IMR-90 (cell line): ENCODE measurements around the gene CACNA2D4. TPM values are rescaled to one million over a fixed set of nuclear protein-coding genes. Genes with fewer than 3 reads are reported as not detected.

Experiments
- ATAC-seq: fragments of 200-7000 bp; cut with Tn5 transposase; 2 replicates; pipeline ENCODE4 v1.9.1; 2020; ENCODE audit warnings: low read depth, mild to moderate bottlenecking, moderate library complexity
- BruUV-seq: library from RNA; stranded (reverse); fragments of 400-500 nt; replicated peaks from 2 replicates; lab custom pipeline; 2021; lab: Mats Ljungman, UMichigan
- CTCF ChIA-PET: fragments of 300-600 bp; formaldehyde crosslinking; extraction: SDS; loops from one replicate; lab custom pipeline; 2021; ENCODE audit warnings: antibody characterized with exemption; lab: Yijun Ruan, JAX
- POLR2A ChIA-PET: fragments of 300-600 bp; sonication (Branson Sonifier 250); formaldehyde crosslinking; loops from one replicate; lab custom pipeline; 2022; ENCODE audit warnings: antibody characterized with exemption; ENCODE audit not compliant: unreplicated experiment; lab: Charles Lee
- DNase-seq: peaks from one replicate; pipeline ENCODE4 v3.0.0; 2013
- H2AFZ ChIP-seq: replicated peaks from 2 replicates; pipeline ENCODE3; 2013; ENCODE audit warnings: low read length, mild to moderate bottlenecking; ENCODE audit not compliant: poor library complexity
- H2AK5ac ChIP-seq: 2 replicates; pipeline ENCODE4 v1.6.1; 2013; ENCODE audit warnings: low read depth, low read length, inconsistent platforms
- H2AK9ac ChIP-seq: replicated peaks from 2 replicates; pipeline ENCODE3; 2013; ENCODE audit warnings: mild to moderate bottlenecking, low read depth, low read length, moderate library complexity; ENCODE audit not compliant: poor library complexity
- H2BK120ac ChIP-seq: 2 replicates; pipeline ENCODE4 v1.6.1; 2013; ENCODE audit warnings: low read depth, low read length, inconsistent platforms
- H2BK15ac ChIP-seq: 3 replicates; pipeline ENCODE4 v1.6.1; 2013; ENCODE audit warnings: low read depth, low read length, inconsistent platforms
- H2BK20ac ChIP-seq: 2 replicates; pipeline ENCODE4 v1.6.1; 2013; ENCODE audit warnings: low read depth, mild to moderate bottlenecking, inconsistent platforms, low read length, moderate library complexity
- H2BK5ac ChIP-seq: 2 replicates; pipeline ENCODE4 v1.6.1; 2013; ENCODE audit warnings: mild to moderate bottlenecking, low read depth, low read length, inconsistent platforms; ENCODE audit not compliant: poor library complexity, severe bottlenecking
- H3K14ac ChIP-seq: replicated peaks from 2 replicates; pipeline ENCODE4 v1.6.1; 2013; ENCODE audit warnings: low read depth, low read length, inconsistent platforms
- H3K18ac ChIP-seq: 2 replicates; pipeline ENCODE4 v1.6.1; 2013; ENCODE audit warnings: low read depth, low read length, control low read depth
- H3K23ac ChIP-seq: 2 replicates; pipeline ENCODE4 v1.6.1; 2013; ENCODE audit warnings: low read depth, low read length, inconsistent platforms
- H3K27ac ChIP-seq: 2 replicates; pipeline ENCODE4 v1.5.1; 2013; ENCODE audit warnings: mild to moderate bottlenecking, control low read depth, low read length; ENCODE audit not compliant: insufficient read depth
- H3K27me3 ChIP-seq: 2 replicates; pipeline ENCODE4 v1.6.1; 2013; ENCODE audit warnings: low read length; ENCODE audit not compliant: control insufficient read depth, insufficient read depth
- H3K36me3 ChIP-seq: 2 replicates; pipeline ENCODE4 v1.6.1; 2013; ENCODE audit warnings: low read length, mixed read lengths; ENCODE audit not compliant: control insufficient read depth, insufficient read depth
- H3K4ac ChIP-seq: 2 replicates; pipeline ENCODE4 v1.6.1; 2013; ENCODE audit warnings: low read depth, low read length, inconsistent platforms
- H3K4me1 ChIP-seq: 2 replicates; pipeline ENCODE4 v1.6.1; 2013; ENCODE audit warnings: low read length, mixed read lengths; ENCODE audit not compliant: control insufficient read depth, insufficient read depth
- H3K4me2 ChIP-seq: 2 replicates; pipeline ENCODE4 v1.6.1; 2013; ENCODE audit warnings: low read depth, mild to moderate bottlenecking, control low read depth, low read length, moderate library complexity
- H3K4me3 ChIP-seq: 2 replicates; pipeline ENCODE4 v1.5.1; 2013; ENCODE audit warnings: low read depth, mild to moderate bottlenecking, control low read depth, low read length, moderate library complexity; ENCODE audit not compliant: insufficient read depth
- H3K56ac ChIP-seq: 2 replicates; pipeline ENCODE4 v1.6.1; 2013; ENCODE audit warnings: low read length, inconsistent platforms; ENCODE audit not compliant: insufficient read depth; ENCODE audit errors: extremely low read depth
- H3K79me1 ChIP-seq, 2 experiments: 2 replicates each; pipeline ENCODE4 v1.6.1; 2013; ENCODE audit warnings: low read length in 2 of 2, inconsistent platforms in 1 of 2, low read depth in 1 of 2
- H3K9ac ChIP-seq: 2 replicates; pipeline ENCODE4 v1.6.1; 2013; ENCODE audit warnings: low read depth, low read length, control low read depth
- H3K9me1 ChIP-seq: 2 replicates; pipeline ENCODE4 v1.6.1; 2013; ENCODE audit warnings: low read length, inconsistent platforms; ENCODE audit not compliant: insufficient read depth
- H3K9me3 ChIP-seq: 2 replicates; pipeline ENCODE4 v1.6.1; 2013; ENCODE audit warnings: low read length; ENCODE audit not compliant: control insufficient read depth, insufficient read depth
- H4K20me1 ChIP-seq: 2 replicates; pipeline ENCODE4 v1.6.1; 2013; ENCODE audit warnings: low read length, inconsistent platforms; ENCODE audit not compliant: insufficient read depth
- H4K5ac ChIP-seq: 2 replicates; pipeline ENCODE4 v1.6.1; 2013; ENCODE audit warnings: mild to moderate bottlenecking, low read depth, low read length, control low read depth
- H4K8ac ChIP-seq, 2 experiments: 2 replicates each; pipeline ENCODE4 v1.6.1; 2013; ENCODE audit warnings: low read depth in 2 of 2, low read length in 2 of 2, control low read depth in 1 of 2, inconsistent platforms in 1 of 2
- H4K91ac ChIP-seq: 2 replicates; pipeline ENCODE4 v1.6.1; 2013; ENCODE audit warnings: low read depth, low read length, inconsistent platforms; ENCODE audit not compliant: insufficient read depth
- BHLHE40 ChIP-seq: fragments of 150-350 bp; IDR thresholded peaks from 2 replicates; pipeline ENCODE4 v1.6.1; 2016; ENCODE audit warnings: mild to moderate bottlenecking, low read depth, low read length
- CEBPB ChIP-seq: IDR thresholded peaks from 2 replicates; pipeline ENCODE4 v1.6.1; 2012; ENCODE audit warnings: low read depth, low read length, improper control_type of control experiment
- MAFK ChIP-seq: IDR thresholded peaks from 2 replicates; pipeline ENCODE4 v1.6.1; 2012; ENCODE audit warnings: low read depth, low read length, improper control_type of control experiment
- MAZ ChIP-seq: IDR thresholded peaks from 2 replicates; pipeline ENCODE4 v1.6.1; 2012; ENCODE audit warnings: low read depth, mild to moderate bottlenecking, low read length, improper control_type of control experiment, moderate library complexity, borderline replicate concordance
- NFE2L2 ChIP-seq: fragments of 150-350 bp; IDR thresholded peaks from 2 replicates; pipeline ENCODE4 v1.6.1; 2016; ENCODE audit warnings: low read depth, mild to moderate bottlenecking, low read length
- POLR2A ChIP-seq: IDR thresholded peaks from 2 replicates; pipeline ENCODE4 v1.6.1; 2012; ENCODE audit warnings: mild to moderate bottlenecking, low read depth, low read length
- RFX5 ChIP-seq: IDR thresholded peaks from 2 replicates; pipeline ENCODE4 v1.8.0; 2012; ENCODE audit warnings: low read depth, mild to moderate bottlenecking, low read length, moderate library complexity
- SMC3 ChIP-seq: fragments of 150-350 bp; IDR thresholded peaks from 2 replicates; pipeline ENCODE4 v1.6.1; 2016; ENCODE audit warnings: low read depth, mild to moderate bottlenecking, antibody characterized with exemption, low read length, moderate library complexity
- USF2 ChIP-seq: fragments of 150-350 bp; IDR thresholded peaks from 2 replicates; pipeline ENCODE4 v1.6.1; 2017; ENCODE audit warnings: mild to moderate bottlenecking, antibody characterized with exemption, low read length, low read depth
- WGBS, 2 experiments: methylation state at CpG; one replicate each; pipeline versions ENCODE4 v1.1.5 to v1.1.7; 2013; ENCODE audit warnings: missing lambda C conversion rate in 2 of 2; ENCODE audit not compliant: insufficient read length in 1 of 2; ENCODE audit errors: extremely low coverage in 2 of 2; 5-methylcytosine and 5-hydroxymethylcytosine counted together
- dilution Hi-C: fragments of 300-500 bp; cut with HindIII; formaldehyde crosslinking; loops from one replicate; pipeline ENCODE4 v1.14.3; 2018; ENCODE audit warnings: low sequenced_read_pairs; ENCODE audit not compliant: unreplicated experiment
- in situ Hi-C: fragments of 300-500 bp; cut with MboI; formaldehyde crosslinking; loops from 3 replicates; pipeline ENCODE4 v1.14.3; 2019; ENCODE audit warnings: low sequenced_read_pairs, inconsistent platforms, mixed read lengths
- intact Hi-C: fragments of 100-400 bp; cut with micrococcal nuclease; formaldehyde crosslinking; loops from 2 replicates; pipeline ENCODE4 v1.10.0; 2022
- polyA plus RNA-seq, 3 experiments: library from polyadenylated mRNA; depleted of rRNA; stranded (reverse); fragments of >200 nt; gene quantifications; 2 replicates each; pipeline ENCODE4 v1.2.3, GENCODE V29; 2012; ENCODE audit warnings: low replicate concordance in 1 of 3
- total RNA-seq: library from RNA; depleted of rRNA; stranded (reverse); fragments of >200 nt; gene quantifications from 2 replicates; pipeline ENCODE4 v1.2.3, GENCODE V29; 2012

Gene CACNA2D4
- total and polyA plus RNA-seq, 2 of the 4 experiments (the other 2 are of a cell fraction), result 0.18 to 0.22 TPM

DNA sequence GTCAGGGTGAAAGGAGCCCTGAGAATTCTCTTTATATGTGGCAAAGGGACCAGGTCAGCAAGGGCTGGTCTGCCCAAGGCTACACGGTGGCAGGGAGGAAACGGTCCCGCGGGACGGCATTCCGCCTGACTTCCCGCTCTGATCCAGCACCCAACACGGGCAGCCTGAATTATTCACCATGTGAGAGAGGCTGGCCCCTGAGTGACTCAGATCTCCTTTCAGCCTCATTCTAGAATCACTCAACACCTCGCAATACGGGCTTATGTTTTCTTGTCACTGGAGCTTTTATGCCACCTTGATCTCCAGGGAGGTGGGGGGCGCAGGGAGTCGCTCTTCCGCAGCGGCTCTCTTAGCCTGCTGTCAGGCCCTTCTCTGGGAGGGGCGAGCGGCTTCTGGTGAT lies 89.6 kb downstream of the CACNA2D4 start:
- dilution Hi-C loops (no loop called here), in situ Hi-C loops (no loop called here), intact Hi-C loops (no loop called here)
- no peak for ATAC-seq
- Histone ChIP-seq H2AFZ (no peak overlapping the region), H4K5ac (no peak overlapping the region), H2AK5ac (no peak overlapping the region), H4K8ac (no peak overlapping the region), H4K20me1 (no peaks in the 10 kb centered on the region; the same call in 1 of the 2 replicates), H2AK9ac (no peak overlapping the region), H3K36me3 (no peaks in the 10 kb centered on the region), H2BK5ac (no peak overlapping the region), H3K9me3 (no peaks in the 10 kb centered on the region), H3K27ac (no peak overlapping the region), H3K23ac (no peak overlapping the region), H3K9me1 (no peaks in the 10 kb centered on the region), H3K14ac (no peak overlapping the region), H3K27me3 (peaks cover 65% of the 10 kb centered on the region), H3K9ac (no peak overlapping the region), H3K79me1 (no peaks in the 10 kb centered on the region), H3K18ac (no peak overlapping the region), H3K4me2 (no peak overlapping the region), H3K4me1 (no peaks in the 10 kb centered on the region), H3K4ac (no peak overlapping the region), H3K4me3 (no peak overlapping the region), H4K91ac (no peak overlapping the region), H2BK120ac (no peak overlapping the region), H2BK20ac (no peak overlapping the region), H3K56ac (no peak overlapping the region), H2BK15ac (no peak overlapping the region)
- TF ChIP-seq POLR2A (no peak), CEBPB (no peak), SMC3 (no peak), BHLHE40 (no peak), MAZ (no peak), RFX5 (no peak), MAFK (no peak), NFE2L2 (no peak), USF2 (no peak)
- 60% methylated on average over 1 of the region's 16 CpGs; no CpG with 5 or more reads in 1 of the 2 experiments for WGBS, 2 experiments
- DNase-seq, result no peak
- POLR2A ChIA-PET, result no interaction called here
- BruUV-seq, result no TSS peak
- CTCF ChIA-PET, result interaction anchor here (0.5 to 0.7 kb wide), 2 partner anchors 632 to 914 kb away, joined by 3 read pairs; no protein-coding TSS in a partner anchor
